ENCODE data around the gene SRRM4.

SRRM4 gene

GRCh38 chr12:119171691-119172425 is 190.5 kb downstream of the SRRM4 start:
- DNase-seq: no peak

GRCh38 chr12:119175081-119175480 is 193.7 kb downstream of the SRRM4 start:
- DNase-seq: no peak

DNA sequence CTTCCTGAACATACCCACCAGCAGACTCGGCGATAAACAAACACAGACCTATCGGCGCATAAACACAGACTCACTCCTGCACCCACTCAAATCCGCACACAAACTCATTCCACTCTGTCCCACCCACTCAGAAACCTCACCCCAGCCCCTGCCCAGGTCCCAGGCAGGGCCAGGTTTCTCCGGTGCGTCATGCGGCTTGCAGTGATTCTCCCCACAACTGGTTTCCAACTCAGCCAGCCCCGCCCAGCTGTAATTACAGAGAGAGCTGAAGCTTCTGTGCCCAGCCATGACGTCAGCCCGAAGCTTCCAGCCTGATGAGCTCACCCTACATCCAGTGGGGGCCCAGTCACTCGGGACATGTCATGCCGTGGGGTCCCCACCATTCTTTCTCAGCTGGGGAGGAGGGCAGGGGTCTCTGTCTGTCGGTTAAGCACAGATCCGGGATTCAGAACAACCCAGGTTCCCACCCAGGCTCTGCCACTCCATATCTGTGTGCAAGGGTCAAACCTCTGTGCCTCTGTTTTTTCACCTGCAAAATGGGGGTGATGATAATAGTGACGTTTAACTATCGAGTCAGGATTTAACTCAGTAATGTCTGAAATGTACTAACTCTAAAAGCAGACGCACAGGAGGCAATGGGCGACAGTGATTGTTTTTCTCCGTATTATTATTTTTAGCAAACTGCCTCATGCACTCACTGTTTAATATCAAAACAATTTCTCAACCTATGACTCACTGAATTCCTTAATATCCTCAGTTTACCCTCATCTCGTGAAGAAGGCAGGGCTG is 195.1 kb downstream of the SRRM4 start:
- peak; percentile 92 for DNase-seq

DNA sequence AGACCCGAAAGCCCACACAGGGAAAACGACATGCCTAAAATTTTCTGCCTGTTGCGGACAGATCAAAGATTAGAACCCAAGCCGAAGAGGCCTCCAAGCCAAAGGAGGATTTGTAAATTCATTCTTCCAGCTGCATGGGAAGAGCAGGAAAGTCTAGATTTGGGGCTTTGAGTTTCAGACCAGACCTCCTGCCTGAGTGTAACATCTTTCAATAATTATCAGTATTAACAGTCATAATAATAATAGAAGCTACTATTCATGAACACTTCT is 195.7 kb downstream of the SRRM4 start:
- DNase-seq: no peak

- DNase-seq: no peak
Measured at GRCh38 chr12:119177724-119178380, 196.5 kb downstream of the SRRM4 start.

DNA sequence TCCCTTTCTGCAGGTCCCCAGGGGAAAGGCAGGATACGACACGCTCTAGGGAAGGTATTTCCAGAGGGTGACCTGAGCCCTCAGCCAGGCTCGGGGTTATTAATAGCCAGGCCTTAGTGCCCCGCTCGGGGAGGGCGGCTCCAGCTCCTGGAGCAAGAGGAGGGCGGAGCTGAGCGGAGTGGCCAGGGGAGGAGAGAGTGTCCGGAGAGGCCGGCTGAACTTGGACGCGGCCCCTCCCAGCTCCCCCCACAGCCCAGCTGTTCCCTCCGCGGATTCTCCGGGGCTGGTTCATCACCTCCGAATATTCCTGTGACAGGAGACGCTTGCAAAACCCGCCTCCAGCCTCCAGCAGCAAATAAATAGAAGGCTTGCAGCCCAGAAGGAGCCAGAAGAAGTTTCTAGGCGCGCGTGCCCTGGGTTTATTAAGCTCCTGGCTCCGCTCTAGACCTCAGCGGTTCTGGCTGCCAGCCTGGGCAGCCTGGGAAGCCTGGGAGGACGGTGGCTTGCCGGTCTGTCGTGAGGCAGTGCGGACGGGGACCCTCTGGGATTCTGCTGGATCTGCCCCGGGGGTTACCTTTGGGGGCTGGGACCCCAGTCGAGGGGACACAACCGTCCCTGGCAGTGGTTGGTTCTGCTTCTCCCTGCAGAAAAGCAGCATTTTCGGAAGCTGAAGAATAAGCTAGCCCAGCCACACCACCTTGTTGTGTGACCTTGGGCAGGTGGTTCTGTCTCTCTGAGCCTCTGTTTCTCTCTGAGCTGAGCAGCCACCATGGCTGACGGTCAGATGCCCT is 197.4 kb downstream of the SRRM4 start, which contains the start of gene HSPB8:
Gene HSPB8 (plus strand): TSS at position 388 of the 791 bp plus-strand sequence. CDS start 382 bp downstream, at position 770.
- DNase-seq: peak; percentile 90

GRCh38 chr12:119179335-119180021 is 198.1 kb downstream of the SRRM4 start:
- peak; percentile 86 for DNase-seq

GRCh38 chr12:119180380-119181040 is 199.2 kb downstream of the SRRM4 start:
- DNase-seq: peak; percentile 44

DNA sequence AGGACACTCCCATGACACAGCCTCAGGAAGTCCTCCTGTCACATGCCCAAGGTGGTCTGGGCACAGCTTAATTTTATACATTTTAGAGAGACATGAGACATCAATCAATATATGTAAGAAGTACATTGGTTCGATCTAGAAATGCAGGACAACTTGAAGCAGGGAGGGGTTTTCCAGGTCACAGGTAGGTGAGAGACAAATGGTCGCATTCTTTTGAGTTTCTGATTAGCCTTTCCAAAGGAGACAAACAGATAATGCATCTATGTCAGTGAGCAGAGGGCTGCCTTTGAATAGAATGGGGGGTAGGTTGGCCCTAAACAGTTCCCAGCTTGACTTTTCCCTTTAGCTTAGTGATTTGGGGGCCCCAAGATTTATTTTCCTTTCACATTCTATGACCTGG is 199.9 kb downstream of the SRRM4 start:
- DNase-seq: no peak

DNA sequence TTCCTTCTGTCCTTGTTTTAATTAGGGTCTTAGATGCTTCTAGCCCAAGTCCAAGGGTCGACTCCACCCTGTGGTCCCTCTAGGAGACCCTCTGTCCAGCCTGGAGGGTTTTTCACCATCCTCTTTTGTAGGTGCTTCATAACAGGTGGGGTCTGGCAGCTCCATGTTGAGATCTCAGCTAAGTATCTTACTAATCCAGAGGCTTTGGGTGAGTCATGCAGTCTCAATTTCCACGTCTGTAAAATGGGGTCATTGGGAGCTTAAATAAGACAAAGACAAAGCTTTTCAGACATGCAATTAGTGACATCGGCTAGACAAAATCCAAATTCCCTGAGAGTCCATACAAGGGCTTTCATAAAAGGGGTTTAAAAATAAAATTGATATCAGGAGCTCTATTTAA is 200.6 kb downstream of the SRRM4 start:
- no peak for DNase-seq

- DNase-seq: peak; percentile 94
Measured at GRCh38 chr12:119182701-119183493, 201.6 kb downstream of the SRRM4 start.

DNA sequence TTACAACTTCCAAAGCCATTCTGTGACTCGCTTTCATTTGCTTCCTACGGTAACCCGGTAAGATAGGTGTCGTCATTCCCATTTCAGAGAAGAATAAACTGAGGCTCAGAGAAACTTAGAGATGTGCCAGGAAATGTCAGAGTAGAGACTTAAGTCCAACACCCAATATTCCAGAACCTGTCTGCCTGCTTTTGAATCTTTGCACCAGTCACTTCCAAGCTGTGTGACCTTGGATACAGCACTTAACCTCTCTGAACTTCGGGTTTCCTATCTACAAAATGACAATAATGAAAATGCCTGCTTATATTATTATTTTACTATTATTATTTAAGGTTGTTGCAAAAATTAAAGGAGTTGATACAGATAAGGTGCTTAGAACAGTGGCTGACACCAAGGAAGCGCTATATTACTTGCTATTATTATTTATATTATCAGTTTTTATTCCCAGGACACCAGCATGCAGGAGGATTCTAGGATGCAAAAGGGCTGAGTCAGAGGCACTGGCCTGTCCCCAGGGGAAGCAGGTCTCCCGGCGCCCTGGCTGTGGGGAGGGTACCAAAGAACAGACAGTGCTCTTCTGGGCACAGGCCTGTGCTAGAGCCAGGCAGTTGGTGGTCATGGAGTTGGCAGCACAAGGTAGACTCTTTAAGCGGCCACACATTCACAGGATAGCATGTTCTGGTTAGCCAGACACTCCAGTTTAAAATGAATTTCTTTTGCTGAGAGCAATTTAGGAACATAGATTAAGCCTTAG is 202.8 kb downstream of the SRRM4 start:
- DNase-seq: no peak

DNA sequence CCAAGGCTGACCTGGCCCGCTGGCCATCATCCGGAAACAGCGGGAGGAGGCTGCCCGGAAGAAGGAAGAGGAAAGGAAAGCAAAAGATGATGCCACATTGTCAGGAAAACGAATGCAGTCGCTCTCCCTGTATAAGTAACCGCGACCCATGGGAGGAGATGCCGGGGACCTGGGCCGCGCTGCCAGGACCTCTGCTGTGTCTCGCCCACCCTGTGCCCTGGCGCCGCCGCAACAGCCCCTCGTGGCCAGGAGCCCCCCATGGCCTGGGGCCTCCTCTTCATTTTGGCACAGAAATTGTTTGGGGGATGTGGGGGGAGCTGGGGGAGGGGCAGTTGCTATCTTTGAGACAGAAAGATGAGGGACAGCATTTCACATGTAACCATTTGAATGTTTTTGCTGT is 213.9 kb downstream of the SRRM4 start:
- DNase-seq: no peak

- DNase-seq: no peak
Measured at GRCh38 chr12:119198440-119198839, 217.1 kb downstream of the SRRM4 start.

- no peak for DNase-seq
Measured at GRCh38 chr12:119200601-119201000, 219.3 kb downstream of the SRRM4 start.

DNA sequence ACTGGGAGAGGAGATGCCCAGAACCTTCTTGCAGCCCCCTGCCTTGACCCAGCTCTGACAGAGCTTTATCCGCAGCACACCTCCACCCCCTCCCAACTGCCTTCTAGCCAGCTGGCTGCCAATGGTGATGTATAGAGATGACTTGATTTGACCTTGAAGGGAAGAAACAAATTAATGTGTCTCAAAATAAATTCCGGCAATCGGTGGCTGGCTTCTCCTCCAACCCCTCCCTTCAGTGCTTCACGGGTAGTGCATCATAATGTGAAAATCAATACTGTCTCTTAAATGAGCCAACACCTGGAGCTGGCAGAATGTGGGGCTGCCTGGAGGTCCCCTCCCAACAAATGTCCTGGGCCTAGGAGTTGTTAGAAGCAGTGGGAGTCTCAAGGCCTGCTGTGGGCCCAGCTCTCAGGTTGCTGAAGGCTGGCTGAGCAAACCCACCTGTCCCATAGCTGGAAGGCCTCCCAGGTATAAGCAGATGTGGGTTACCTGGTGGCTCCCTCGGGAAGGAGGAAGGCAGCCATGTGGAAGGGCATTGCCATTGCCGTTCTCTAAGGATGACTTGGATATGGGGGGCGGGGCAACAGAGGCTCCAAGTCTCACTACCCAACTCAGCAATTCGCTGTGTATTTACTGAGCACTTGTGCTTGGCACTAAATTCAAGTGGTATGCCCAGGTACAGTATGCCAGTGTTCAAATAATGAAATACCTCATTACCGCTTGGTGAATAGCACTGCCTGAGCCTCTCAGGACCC is 220.6 kb downstream of the SRRM4 start:
- no peak for DNase-seq

- no peak for DNase-seq
Measured at GRCh38 chr12:119202544-119202943, 221.2 kb downstream of the SRRM4 start.

DNA sequence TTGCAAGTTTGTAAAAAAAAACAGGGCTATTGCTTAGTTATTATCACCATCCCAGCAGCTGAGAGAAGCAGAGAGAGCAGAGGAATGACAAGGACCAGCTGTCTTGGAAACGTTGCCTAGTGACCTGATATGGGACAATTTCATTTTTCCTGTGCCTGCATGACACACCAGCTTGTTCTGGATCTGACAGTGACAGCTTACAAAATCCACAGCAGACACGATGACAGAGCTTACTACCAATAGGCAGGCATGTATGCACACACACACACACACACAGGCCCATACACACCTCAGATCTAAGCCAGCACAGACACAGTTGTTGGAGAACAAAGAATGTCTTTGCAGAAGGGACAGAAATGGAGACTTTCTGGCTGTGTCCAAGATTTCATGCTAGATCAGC is 222.8 kb downstream of the SRRM4 start:
- DNase-seq: no peak

- DNase-seq: no peak
Measured at GRCh38 chr12:119204671-119205285, 223.4 kb downstream of the SRRM4 start.

All from kidney glomerular epithelial cell (primary cell).